Right lobe of liver (tissue), 6 donors: Measurements from ENCODE around the gene NAA20. TPM values are rescaled to one million over a fixed set of nuclear protein-coding genes. Genes with fewer than 3 reads are reported as not detected.

Experiments used
- ATAC-seq, 4 donors: fragments of 200-7000 bp; cut with Tn5 transposase; one replicate each; pipeline ENCODE4 v1.9.1; 2020; ENCODE audit warnings: mild to moderate bottlenecking in 4 of 4, moderate library complexity in 4 of 4
- DNase-seq, 3 donors: peaks; one replicate each; pipeline ENCODE4 v3.0.0-alpha.2; 2020
- H3K27ac ChIP-seq, 3 donors: fragments of 200-600 bp; one replicate each; pipeline ENCODE4 v1.8.0; 2022
- H3K27me3 ChIP-seq, 2 donors: fragments of 200-600 bp; one replicate each; pipeline ENCODE4 v1.8.0; 2022
- H3K36me3 ChIP-seq, 4 donors: fragments of 200-600 bp; sonication (generic) in 1 of 4; one replicate each; pipeline versions ENCODE4 v1.5.1 to v1.8.0; 2017 to 2022; ENCODE audit warnings: control low read depth in 1 of 4
- H3K4me1 ChIP-seq, 4 donors: fragments of 200-600 bp; sonication (generic) in 1 of 4; one replicate each; pipeline versions ENCODE4 v1.5.1 to v1.8.0; 2017 to 2022; ENCODE audit warnings: control low read depth in 1 of 4
- H3K4me3 ChIP-seq, 3 donors: fragments of 200-600 bp; one replicate each; pipeline ENCODE4 v1.8.0; 2022
- H3K9me3 ChIP-seq, 4 donors: fragments of 200-600 bp; sonication (generic) in 1 of 4; one replicate each; pipeline versions ENCODE4 v1.5.1 to v1.8.0; 2017 to 2022; ENCODE audit warnings: control low read depth in 1 of 4
- CTCF ChIP-seq, 4 donors: fragments of 200-600 bp in 3 of 4; fragments of 450-650 bp in 1 of 4; IDR thresholded peaks; one replicate each; pipeline versions ENCODE4 v1.5.1 to v1.8.0; 2016 to 2022; ENCODE audit warnings: antibody characterized with exemption in 4 of 4, mild to moderate bottlenecking in 2 of 4
- POLR2A ChIP-seq: fragments of 450-650 bp; IDR thresholded peaks from one replicate; pipeline ENCODE4 v1.6.1; 2017; ENCODE audit warnings: antibody characterized with exemption, mild to moderate bottlenecking
- WGBS: methylation state at CpG from one replicate; pipeline ENCODE4 v1.1.6; 2018; ENCODE audit warnings: low coverage, low lambda C conversion rate; ENCODE audit not compliant: insufficient coverage; ENCODE audit errors: missing lambda C conversion rate; 5-methylcytosine and 5-hydroxymethylcytosine counted together
- intact Hi-C, 2 donors: fragments of 100-400 bp; cut with DNase I; formaldehyde crosslinking; loops; one replicate each; pipeline versions ENCODE4 v1.11.2 to v1.14.1; 2022
- total RNA-seq, 6 experiments: library from RNA; depleted of rRNA in 2 of 6; stranded (reverse); fragments of >200 nt in 2 of 6; fragmentation: NEBNext Ultra II Directional in 3 of 6; extraction: Animal tissue kit (Norgen Biotek cat#: 25700) in 3 of 6; gene quantifications; one replicate each; pipeline versions ENCODE4 v1.1.0 to v1.2.4, GENCODE V29; 2016 to 2023
- donor health status: DM: no; HTN: yes; CAD: no.
- donor health status: DM: no; HTN: no; CAD: no.
- donor health status: DM: no; HTN: no; CAD: no.
- donor health status: DM: no; HTN: yes; CAD: no.
- donor health status: DM: no; HTN: yes; CAD: no.

NAA20 gene
- total RNA-seq, 6 experiments from 2014 or later: 34.0 to 48.0 (median 41.7) TPM

GRCh38 chr20:20023395-20023794 lies 6.2 kb downstream of the NAA20 start:
- peaks cover 0 to 18% (median 6%) of the 10 kb centered on the region in 4 donors for H3K36me3 ChIP-seq
- no peaks in the 10 kb centered on the region for H3K27me3 ChIP-seq
- H3K27ac ChIP-seq: no peak overlapping the region
- intact Hi-C loops: no loop called here
- DNase-seq (no peak), ATAC-seq (no peak)
- TF ChIP-seq POLR2A (no peak), CTCF (IDR thresholded peaks at IDR 0.05) (no peak)
- no peaks in the 10 kb centered on the region for H3K9me3 ChIP-seq
- H3K4me1 ChIP-seq: peaks cover 0 to 17% (median 6%) of the 10 kb centered on the region in 4 donors
- no peak overlapping the region for H3K4me3 ChIP-seq
- WGBS: 90% methylated on average over 3 of the region's 3 CpGs

GRCh38 chr20:20024942-20025341 lies 7.8 kb downstream of the NAA20 start:
- TF ChIP-seq CTCF (IDR thresholded peaks at IDR 0.05) (no peak), POLR2A (no peak)
- H3K4me3 ChIP-seq: no peak overlapping the region
- peaks cover 0 to 19% (median 6%) of the 10 kb centered on the region in 4 donors for H3K36me3 ChIP-seq

GRCh38 chr20:20027284-20027683 lies 10.1 kb downstream of the NAA20 start:
- H3K36me3 ChIP-seq: peaks cover 0 to 27% (median 12%) of the 10 kb centered on the region in 4 donors
- no peak overlapping the region for H3K4me3 ChIP-seq
- no peaks in the 10 kb centered on the region for H3K27me3 ChIP-seq
- no peak for ATAC-seq
- H3K4me1 ChIP-seq: no peaks in the 10 kb centered on the region
- WGBS: 84% methylated on average over 2 of the region's 2 CpGs
- H3K9me3 ChIP-seq: no peaks in the 10 kb centered on the region
- intact Hi-C loops: no loop called here
- DNase-seq: no peak
- TF ChIP-seq CTCF (IDR thresholded peaks at IDR 0.05): no peak
- TF ChIP-seq POLR2A: no peak
- no peak overlapping the region for H3K27ac ChIP-seq

More at GRCh38 chr20:20024942-20025341, 7.8 kb downstream of the NAA20 start:
- no peak overlapping the region for H3K27ac ChIP-seq
- H3K4me1 ChIP-seq: peaks cover 0 to 3% (median 0%) of the 10 kb centered on the region in 4 donors
- intact Hi-C loops: no loop called here
- DNase-seq (no peak), ATAC-seq (no peak)
- no peaks in the 10 kb centered on the region for H3K27me3 ChIP-seq
- no peaks in the 10 kb centered on the region for H3K9me3 ChIP-seq

- TF ChIP-seq POLR2A (no peak), CTCF (IDR thresholded peaks at IDR 0.05) (no peak)
- H3K4me1 ChIP-seq: no peaks in the 10 kb centered on the region
- DNase-seq: no peak
- H3K27ac ChIP-seq: no peak overlapping the region
- peaks cover 0 to 68% (median 25%) of the 10 kb centered on the region in 4 donors for H3K36me3 ChIP-seq
- H3K9me3 ChIP-seq: no peaks in the 10 kb centered on the region
- H3K4me3 ChIP-seq: no peak overlapping the region
- no peaks in the 10 kb centered on the region for H3K27me3 ChIP-seq
- intact Hi-C loops: no loop called here
- no peak for ATAC-seq
- 88% methylated on average over 4 of the region's 5 CpGs for WGBS
Observed at GRCh38 chr20:20031790-20032189, 14.6 kb downstream of the NAA20 start.

GRCh38 chr20:20034486-20034885 lies 17.3 kb downstream of the NAA20 start:
- no peak for ATAC-seq

More at GRCh38 chr20:20034486-20034885, 17.3 kb downstream of the NAA20 start:
- 83% methylated on average over 4 of the region's 4 CpGs for WGBS
- Histone ChIP-seq H3K27ac (no peak overlapping the region), H3K36me3 (peaks cover 0 to 79% (median 35%) of the 10 kb centered on the region in 4 donors), H3K9me3 (no peaks in the 10 kb centered on the region), H3K27me3 (no peaks in the 10 kb centered on the region), H3K4me1 (no peaks in the 10 kb centered on the region), H3K4me3 (no peak overlapping the region)
- no peak for DNase-seq
- TF ChIP-seq POLR2A (no peak), CTCF (IDR thresholded peaks at IDR 0.05) (no peak)
- intact Hi-C loops: no loop called here
